GM23338 (cell line): ENCODE results near the gene LGALS3.

Experiments
- CTCF ChIP-seq, 2 experiments: fragments of 200-600 bp in 1 of 2; sonication (generic) in 1 of 2; conservative IDR thresholded peaks; 2 replicates each; pipeline versions ENCODE4 v1.5.1 to v1.6.1; 2016 to 2017; ENCODE audit warnings: antibody characterized with exemption in 2 of 2, low read depth in 2 of 2, mild to moderate bottlenecking in 2 of 2, moderate library complexity in 1 of 2
- EZH2 ChIP-seq: fragments of 200-600 bp; sonication (generic); IDR thresholded peaks from one replicate; pipeline ENCODE4 v1.8.0; 2017; ENCODE audit warnings: antibody characterized with exemption, mild to moderate bottlenecking, low read depth; ENCODE audit not compliant: unreplicated experiment
- ZNF462 ChIP-seq: fragments of 250-450 bp; sonication (Bioruptor Pico); IDR thresholded peaks from 2 replicates; pipeline ENCODE4 v1.5.0; 2020; ENCODE audit warnings: mild to moderate bottlenecking, moderate library complexity

GRCh38 chr14:55122440-55122986 lies 6.5 kb upstream of the LGALS3 start:
- TF ChIP-seq ZNF462 (no peak), EZH2 (no peak), CTCF (conservative IDR thresholded peaks at IDR 0.05; ENCODE audit: low read depth in 2 of 2) (no peak)
